Stimulated activated naive CD8-positive, alpha-beta T cell treated with anti-CD3 and anti-CD28 coated beads, Interleukin-15, Interleukin-2, amounts not matched to agents 100 U/mL and 50 U/mL, for 24 hours (primary cell): ENCODE results near the gene P2RY11.

Source experiments
- ATAC-seq: fragments of 150-1000 bp; cut with Tn5 transposase; one replicate; pipeline ENCODE4 v1.10.0; 2021
- DNase-seq: peaks from one replicate; pipeline ENCODE4 v3.0.0; 2021

The P2RY11 gene

GRCh38 chr19:10141479-10141878 is 30.0 kb downstream of the P2RY11 start:
- no peak for DNase-seq
- no peak for ATAC-seq

- DNase-seq = no peak
- ATAC-seq = no peak
Measured at GRCh38 chr19:10141973-10142372, 30.5 kb downstream of the P2RY11 start.

GRCh38 chr19:10142701-10143375 is 31.3 kb downstream of the P2RY11 start:
- DNase-seq (no peak), ATAC-seq (peak; percentile 21)

GRCh38 chr19:10143681-10144080 is 32.2 kb downstream of the P2RY11 start:
- DNase-seq = no peak
- no peak for ATAC-seq

- DNase-seq (no peak), ATAC-seq (no peak)
Measured at GRCh38 chr19:10144361-10144760, 32.9 kb downstream of the P2RY11 start.

GRCh38 chr19:10145031-10145430 is 33.5 kb downstream of the P2RY11 start:
- ATAC-seq (peak; percentile 34), DNase-seq (no peak)

- DNase-seq = no peak
- ATAC-seq = no peak
Measured at GRCh38 chr19:10146142-10146541, 34.6 kb downstream of the P2RY11 start.

GRCh38 chr19:10149427-10149826 is 37.9 kb downstream of the P2RY11 start:
- ATAC-seq = no peak

GRCh38 chr19:10151521-10151920 is 40.0 kb downstream of the P2RY11 start:
- ATAC-seq = no peak
- DNase-seq = no peak

More at GRCh38 chr19:10149427-10149826, 37.9 kb downstream of the P2RY11 start:
- DNase-seq = no peak

GRCh38 chr19:10152100-10152499 is 40.6 kb downstream of the P2RY11 start:
- no peak for ATAC-seq
- DNase-seq = no peak

- DNase-seq = no peak
- no peak for ATAC-seq
Measured at GRCh38 chr19:10155839-10156238, 44.3 kb downstream of the P2RY11 start.

GRCh38 chr19:10158071-10158470 is 46.6 kb downstream of the P2RY11 start:
- ATAC-seq (no peak), DNase-seq (no peak)

GRCh38 chr19:10158485-10158884 is 47.0 kb downstream of the P2RY11 start:
- ATAC-seq = peak; percentile 38

GRCh38 chr19:10159610-10160009 is 48.1 kb downstream of the P2RY11 start:
- ATAC-seq (no peak), DNase-seq (no peak)

More at GRCh38 chr19:10158485-10158884, 47.0 kb downstream of the P2RY11 start:
- DNase-seq = no peak

GRCh38 chr19:10163536-10163935 is 52.0 kb downstream of the P2RY11 start:
- ATAC-seq = no peak
- no peak for DNase-seq
